CD14-positive monocyte (primary cell): Measurements from ENCODE around the gene PLK3. TPM values are rescaled to one million over a fixed set of nuclear protein-coding genes. Genes with fewer than 3 reads are reported as not detected.
A peak's percentile ranks its signal among the peaks of the same experiment; 100 is the strongest.
"Not testable (repeated sequence)": the region's sequence is repeated elsewhere in the genome, so short reads cannot be mapped to it uniquely, and the experiment has no call there.

Experiments used
- DNase-seq, 3 donors: peaks; one replicate each; pipeline ENCODE4 v3.0.0-alpha.2; 2011 to 2022
- H2AFZ ChIP-seq: 2 replicates; pipeline ENCODE4 v1.6.0; 2012; ENCODE audit warnings: mild to moderate bottlenecking, low read depth, low read length, inconsistent platforms; ENCODE audit not compliant: insufficient read depth, poor library complexity, severe bottlenecking
- H3K27ac ChIP-seq, 2 donors: 1 replicate in 1 of 2; 2 replicates in 1 of 2; pipeline ENCODE4 v1.5.1; 2012 to 2013; ENCODE audit warnings: low read length in 2 of 2, control low read depth in 1 of 2, inconsistent platforms in 1 of 2, low read depth in 1 of 2, mild to moderate bottlenecking in 1 of 2
- H3K27me3 ChIP-seq, 2 donors: one replicate each; pipeline versions ENCODE4 v1.6.0 to v1.6.1; 2011 to 2013; ENCODE audit warnings: low read length in 2 of 2; ENCODE audit not compliant: control insufficient read depth in 2 of 2, insufficient read depth in 2 of 2
- H3K36me3 ChIP-seq, 2 donors: replicated peaks in 1 of 2; 1 replicate in 1 of 2; 2 replicates in 1 of 2; pipeline versions ENCODE4 v1.5.1 to v1.6.1; 2012 to 2013; ENCODE audit warnings: low read length in 2 of 2, control low read depth in 1 of 2, inconsistent platforms in 1 of 2, mild to moderate bottlenecking in 1 of 2; ENCODE audit not compliant: insufficient read depth in 2 of 2, control insufficient read depth in 1 of 2
- H3K4me1 ChIP-seq, 2 donors: 1 replicate in 1 of 2; 2 replicates in 1 of 2; pipeline versions ENCODE4 v1.5.1 to v1.6.1; 2012 to 2013; ENCODE audit warnings: low read length in 2 of 2, control low read depth in 1 of 2, inconsistent platforms in 1 of 2, mild to moderate bottlenecking in 1 of 2, moderate library complexity in 1 of 2; ENCODE audit not compliant: insufficient read depth in 2 of 2, control insufficient read depth in 1 of 2
- H3K4me2 ChIP-seq: replicated peaks from 2 replicates; pipeline ENCODE3; 2012; ENCODE audit warnings: low read length, moderate library complexity, mild to moderate bottlenecking; ENCODE audit not compliant: poor library complexity, severe bottlenecking; ENCODE audit errors: extremely low read depth
- H3K4me3 ChIP-seq, 3 experiments: fragments of 200-600 bp in 1 of 3; sonication (generic) in 1 of 3; replicated peaks in 1 of 3; 1 replicate in 2 of 3; 2 replicates in 1 of 3; pipeline ENCODE4 v1.5.1; 2011 to 2013; ENCODE audit warnings: low read length in 3 of 3, mild to moderate bottlenecking in 3 of 3, control low read depth in 2 of 3, low read depth in 2 of 3, inconsistent platforms in 1 of 3, moderate library complexity in 1 of 3
- H3K79me2 ChIP-seq: 2 replicates; pipeline ENCODE4 v1.6.0; 2012; ENCODE audit warnings: mild to moderate bottlenecking, control low read depth, inconsistent platforms, low read length, moderate library complexity; ENCODE audit not compliant: insufficient read depth
- H3K9ac ChIP-seq: 2 replicates; pipeline ENCODE4 v1.6.0; 2017; ENCODE audit warnings: low read length, mild to moderate bottlenecking; ENCODE audit not compliant: insufficient read depth, poor library complexity, severe bottlenecking
- H3K9me3 ChIP-seq, 2 donors: replicated peaks in 1 of 2; 1 replicate in 1 of 2; 2 replicates in 1 of 2; pipeline versions ENCODE4 v1.5.1 to v1.6.1; 2012 to 2013; ENCODE audit warnings: low read length in 2 of 2, control low read depth in 1 of 2; ENCODE audit not compliant: control insufficient read depth in 1 of 2, insufficient read depth in 1 of 2
- H4K20me1 ChIP-seq: 2 replicates; pipeline ENCODE4 v1.6.0; 2012; ENCODE audit warnings: mild to moderate bottlenecking, low read length, control low read depth, moderate library complexity; ENCODE audit not compliant: insufficient read depth
- H3K27ac Mint-ChIP-seq, 7 donors: one replicate each; pipeline ENCODE4 v1.8.0; 2020; ENCODE audit warnings: mild to moderate bottlenecking in 7 of 7, mixed read lengths in 7 of 7, moderate library complexity in 6 of 7, inconsistent platforms in 2 of 7
- H3K27me3 Mint-ChIP-seq, 3 donors: one replicate each; pipeline ENCODE4 v1.8.0; 2021 to 2022; ENCODE audit warnings: low read depth in 3 of 3, mild to moderate bottlenecking in 3 of 3, mixed read lengths in 3 of 3, moderate library complexity in 3 of 3, inconsistent platforms in 1 of 3
- H3K36me3 Mint-ChIP-seq, 2 donors: one replicate each; pipeline ENCODE4 v1.8.0; 2020; ENCODE audit warnings: mixed read lengths in 2 of 2, inconsistent platforms in 1 of 2, mild to moderate bottlenecking in 1 of 2
- H3K4me1 Mint-ChIP-seq: one replicate; pipeline ENCODE4 v1.8.0; 2020; ENCODE audit warnings: mild to moderate bottlenecking, mixed read lengths
- H3K4me3 Mint-ChIP-seq, 2 donors: one replicate each; pipeline ENCODE4 v1.8.0; 2020; ENCODE audit warnings: mild to moderate bottlenecking in 2 of 2, mixed read lengths in 2 of 2, moderate library complexity in 1 of 2
- H3K9me3 Mint-ChIP-seq, 7 donors: one replicate each; pipeline ENCODE4 v1.8.0; 2020 to 2022; ENCODE audit warnings: mixed read lengths in 7 of 7, mild to moderate bottlenecking in 6 of 7, moderate library complexity in 6 of 7, inconsistent platforms in 2 of 7
- WGBS: methylation state at CpG from one replicate; pipeline ENCODE4 v1.1.5; 2013; ENCODE audit warnings: missing lambda C conversion rate; ENCODE audit not compliant: insufficient coverage; 5-methylcytosine and 5-hydroxymethylcytosine counted together
- intact Hi-C, 2 donors: fragments of 100-400 bp; cut with micrococcal nuclease; formaldehyde crosslinking; loops; one replicate each; pipeline versions ENCODE4 v1.15.0 to v1.15.1; 2023
- polyA plus RNA-seq, 3 donors: library from polyadenylated mRNA; depleted of rRNA in 1 of 3; unstranded in 2 of 3; stranded (reverse) in 1 of 3; fragments of 300-500 nt in 2 of 3; fragments of >200 nt in 1 of 3; fragmentation: Illumina TruSeq in 2 of 3; gene quantifications; 1 replicate in 2 of 3; 2 replicates in 1 of 3; pipeline ENCODE4 v1.2.3, GENCODE V29; 2012 to 2021
- TF ChIP-seq, protein P1 (sequence below): fragments of 200-600 bp; IDR thresholded peaks from one replicate; pipeline ENCODE4 v1.8.0; 2022; ENCODE audit warnings: antibody characterized with exemption, mild to moderate bottlenecking

PLK3 gene
- polyA plus RNA-seq, 3 donors, result 15.8 to 285 (median 28.1) TPM

DNA sequence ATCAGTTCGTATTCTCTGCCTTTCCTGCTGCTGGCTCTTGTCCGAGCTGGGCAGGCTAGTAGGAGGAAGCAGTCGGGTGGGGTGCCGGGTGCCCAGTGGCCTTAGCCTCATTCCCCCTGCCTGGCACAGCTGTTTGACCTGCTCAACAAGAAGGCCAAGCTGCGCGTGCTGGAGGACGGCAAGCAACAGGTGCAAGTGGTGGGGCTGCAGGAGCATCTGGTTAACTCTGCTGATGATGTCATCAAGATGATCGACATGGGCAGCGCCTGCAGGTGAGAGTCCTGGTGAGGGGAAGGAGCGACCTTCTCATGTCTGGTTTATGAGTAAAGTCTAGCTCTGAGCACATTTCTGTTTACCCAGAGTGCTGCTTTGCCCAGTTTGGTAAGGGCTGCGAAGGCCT lies 41.1 kb upstream of the PLK3 start:
- Mint-ChIP-seq H3K27ac (peak overlapping the region in 2 of 7 donors; percentile 26 to 50), H3K27me3 (peaks cover 0 to 1% (median 0%) of the 10 kb centered on the region in 3 donors)

DNA sequence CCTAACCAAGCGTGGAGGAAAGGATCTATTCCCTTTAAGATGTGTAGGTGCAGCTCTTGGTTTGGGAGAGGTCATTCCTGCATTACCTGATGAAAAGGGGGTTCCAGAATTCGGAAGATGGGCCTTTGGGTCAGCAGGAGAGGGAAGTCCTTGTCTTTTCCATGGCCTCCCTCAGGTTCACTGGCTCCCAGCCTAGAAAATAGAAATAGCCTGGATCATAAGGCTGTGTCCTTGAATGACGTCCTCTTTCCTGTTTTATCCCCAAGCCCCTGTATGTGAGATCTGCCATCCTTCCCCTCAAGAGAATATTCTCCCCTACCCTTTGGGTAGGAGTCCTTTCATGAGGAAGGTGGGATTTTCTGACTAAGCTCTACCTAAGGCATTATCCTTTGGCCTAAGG lies 39.3 kb upstream of the PLK3 start:
- Histone ChIP-seq H3K79me2 (no peaks in the 10 kb centered on the region), H3K9me3 (no peaks in the 10 kb centered on the region), H2AFZ (no peak overlapping the region), H3K4me1 (no peaks in the 10 kb centered on the region), H3K36me3 (peaks cover 64 to 89% of the 10 kb centered on the region in 2 donors), H3K27ac (no peak overlapping the region), H3K9ac (no peak overlapping the region), H4K20me1 (no peaks in the 10 kb centered on the region), H3K4me3 (no peak overlapping the region), H3K4me2 (no peak overlapping the region), H3K27me3 (no peaks in the 10 kb centered on the region)
- Mint-ChIP-seq H3K4me3 (no peak overlapping the region), H3K27me3 (peaks cover 0 to 1% (median 0%) of the 10 kb centered on the region in 3 donors), H3K4me1 (no peaks in the 10 kb centered on the region), H3K36me3 (peaks cover 58 to 91% of the 10 kb centered on the region in 2 donors), H3K9me3 (no peaks in the 10 kb centered on the region), H3K27ac (no peak overlapping the region)
- TF ChIP-seq, protein P1, sequence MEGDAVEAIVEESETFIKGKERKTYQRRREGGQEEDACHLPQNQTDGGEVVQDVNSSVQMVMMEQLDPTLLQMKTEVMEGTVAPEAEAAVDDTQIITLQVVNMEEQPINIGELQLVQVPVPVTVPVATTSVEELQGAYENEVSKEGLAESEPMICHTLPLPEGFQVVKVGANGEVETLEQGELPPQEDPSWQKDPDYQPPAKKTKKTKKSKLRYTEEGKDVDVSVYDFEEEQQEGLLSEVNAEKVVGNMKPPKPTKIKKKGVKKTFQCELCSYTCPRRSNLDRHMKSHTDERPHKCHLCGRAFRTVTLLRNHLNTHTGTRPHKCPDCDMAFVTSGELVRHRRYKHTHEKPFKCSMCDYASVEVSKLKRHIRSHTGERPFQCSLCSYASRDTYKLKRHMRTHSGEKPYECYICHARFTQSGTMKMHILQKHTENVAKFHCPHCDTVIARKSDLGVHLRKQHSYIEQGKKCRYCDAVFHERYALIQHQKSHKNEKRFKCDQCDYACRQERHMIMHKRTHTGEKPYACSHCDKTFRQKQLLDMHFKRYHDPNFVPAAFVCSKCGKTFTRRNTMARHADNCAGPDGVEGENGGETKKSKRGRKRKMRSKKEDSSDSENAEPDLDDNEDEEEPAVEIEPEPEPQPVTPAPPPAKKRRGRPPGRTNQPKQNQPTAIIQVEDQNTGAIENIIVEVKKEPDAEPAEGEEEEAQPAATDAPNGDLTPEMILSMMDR, result no peak
- no peak for DNase-seq
- intact Hi-C loops, result no loop called here
- 100% methylated on average over 2 of the region's 3 CpGs for WGBS

More for the DNA sequence above, 41.1 kb upstream of the PLK3 start:
- Histone ChIP-seq H3K9ac (no peak overlapping the region), H4K20me1 (no peaks in the 10 kb centered on the region), H3K36me3 (peaks cover 80 to 97% of the 10 kb centered on the region in 2 donors), H3K27ac (no peak overlapping the region), H3K27me3 (no peaks in the 10 kb centered on the region), H3K4me2 (no peak overlapping the region), H3K4me1 (no peaks in the 10 kb centered on the region), H3K9me3 (no peaks in the 10 kb centered on the region), H3K79me2 (no peaks in the 10 kb centered on the region), H2AFZ (no peak overlapping the region), H3K4me3 (no peak overlapping the region)
- no peak overlapping the region for H3K4me3 Mint-ChIP-seq
- DNase-seq, result no peak
- H3K4me1 Mint-ChIP-seq, result no peaks in the 10 kb centered on the region
- TF ChIP-seq, protein P1, result no peak
- intact Hi-C loops, result no loop called here
- H3K9me3 Mint-ChIP-seq, result no peaks in the 10 kb centered on the region
- WGBS, result 97% methylated on average over 11 of the region's 11 CpGs
- peaks cover 73 to 95% of the 10 kb centered on the region in 2 donors for H3K36me3 Mint-ChIP-seq

DNA sequence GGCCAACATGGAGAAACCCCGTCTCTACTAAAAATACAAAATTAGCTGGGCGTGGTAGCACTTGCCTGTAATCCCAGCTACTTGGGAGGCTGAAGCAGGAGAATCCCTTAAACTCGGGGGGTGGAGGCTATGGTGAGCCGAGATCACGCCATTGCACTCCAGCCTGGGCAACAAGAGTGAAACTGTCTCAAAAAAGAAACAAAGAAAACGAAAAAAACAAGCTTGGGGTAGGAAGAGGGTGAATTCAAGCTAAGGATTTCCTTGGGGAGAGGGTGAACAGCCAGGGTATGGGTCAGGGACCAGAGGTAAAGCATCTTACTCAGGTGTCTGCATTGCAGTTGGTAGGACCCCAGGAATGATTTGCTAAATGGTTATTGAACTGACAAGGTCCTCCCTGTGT lies 33.8 kb upstream of the PLK3 start:
- H3K9ac ChIP-seq, DNase-seq, H3K9me3 Mint-ChIP-seq, H3K9me3 ChIP-seq, H3K4me3 Mint-ChIP-seq, H3K27ac ChIP-seq, H2AFZ ChIP-seq, H3K4me2 ChIP-seq, H3K4me1 ChIP-seq, H3K4me1 Mint-ChIP-seq, H3K4me3 ChIP-seq, H3K27me3 Mint-ChIP-seq, H3K27me3 ChIP-seq, H3K79me2 ChIP-seq, H4K20me1 ChIP-seq, intact Hi-C loops: not testable (repeated sequence)
- H3K27ac Mint-ChIP-seq, result peak overlapping the region in 2 of 7 donors; percentile 15 to 25
- H3K36me3 Mint-ChIP-seq, result peaks cover 28 to 67% of the 10 kb centered on the region in 2 donors
- 98% methylated on average over 5 of the region's 6 CpGs for WGBS
- H3K36me3 ChIP-seq, result peaks cover 34 to 68% of the 10 kb centered on the region in 2 donors
